IMR-90 (cell line): ENCODE measurements around the gene RDH12. TPM values are rescaled to one million over a fixed set of nuclear protein-coding genes. Genes with fewer than 3 reads are reported as not detected.

Source experiments
- ATAC-seq: fragments of 200-7000 bp; cut with Tn5 transposase; 2 replicates; pipeline ENCODE4 v1.9.1; 2020; ENCODE audit warnings: low read depth, mild to moderate bottlenecking, moderate library complexity
- BruUV-seq: library from RNA; stranded (reverse); fragments of 400-500 nt; replicated peaks from 2 replicates; lab custom pipeline; 2021; lab: Mats Ljungman, UMichigan
- CTCF ChIA-PET: fragments of 300-600 bp; formaldehyde crosslinking; extraction: SDS; loops from one replicate; lab custom pipeline; 2021; ENCODE audit warnings: antibody characterized with exemption; lab: Yijun Ruan, JAX
- POLR2A ChIA-PET: fragments of 300-600 bp; sonication (Branson Sonifier 250); formaldehyde crosslinking; loops from one replicate; lab custom pipeline; 2022; ENCODE audit warnings: antibody characterized with exemption; ENCODE audit not compliant: unreplicated experiment; lab: Charles Lee
- DNase-seq: peaks from one replicate; pipeline ENCODE4 v3.0.0; 2013
- H2AFZ ChIP-seq: replicated peaks from 2 replicates; pipeline ENCODE3; 2013; ENCODE audit warnings: low read length, mild to moderate bottlenecking; ENCODE audit not compliant: poor library complexity
- H2AK5ac ChIP-seq: 2 replicates; pipeline ENCODE4 v1.6.1; 2013; ENCODE audit warnings: low read depth, low read length, inconsistent platforms
- H2AK9ac ChIP-seq: replicated peaks from 2 replicates; pipeline ENCODE3; 2013; ENCODE audit warnings: mild to moderate bottlenecking, low read depth, low read length, moderate library complexity; ENCODE audit not compliant: poor library complexity
- H2BK120ac ChIP-seq: 2 replicates; pipeline ENCODE4 v1.6.1; 2013; ENCODE audit warnings: low read depth, low read length, inconsistent platforms
- H2BK15ac ChIP-seq: 3 replicates; pipeline ENCODE4 v1.6.1; 2013; ENCODE audit warnings: low read depth, low read length, inconsistent platforms
- H2BK20ac ChIP-seq: 2 replicates; pipeline ENCODE4 v1.6.1; 2013; ENCODE audit warnings: low read depth, mild to moderate bottlenecking, inconsistent platforms, low read length, moderate library complexity
- H2BK5ac ChIP-seq: 2 replicates; pipeline ENCODE4 v1.6.1; 2013; ENCODE audit warnings: mild to moderate bottlenecking, low read depth, low read length, inconsistent platforms; ENCODE audit not compliant: poor library complexity, severe bottlenecking
- H3K14ac ChIP-seq: replicated peaks from 2 replicates; pipeline ENCODE4 v1.6.1; 2013; ENCODE audit warnings: low read depth, low read length, inconsistent platforms
- H3K18ac ChIP-seq: 2 replicates; pipeline ENCODE4 v1.6.1; 2013; ENCODE audit warnings: low read depth, low read length, control low read depth
- H3K23ac ChIP-seq: 2 replicates; pipeline ENCODE4 v1.6.1; 2013; ENCODE audit warnings: low read depth, low read length, inconsistent platforms
- H3K27ac ChIP-seq: 2 replicates; pipeline ENCODE4 v1.5.1; 2013; ENCODE audit warnings: mild to moderate bottlenecking, control low read depth, low read length; ENCODE audit not compliant: insufficient read depth
- H3K27me3 ChIP-seq: 2 replicates; pipeline ENCODE4 v1.6.1; 2013; ENCODE audit warnings: low read length; ENCODE audit not compliant: control insufficient read depth, insufficient read depth
- H3K36me3 ChIP-seq: 2 replicates; pipeline ENCODE4 v1.6.1; 2013; ENCODE audit warnings: low read length, mixed read lengths; ENCODE audit not compliant: control insufficient read depth, insufficient read depth
- H3K4ac ChIP-seq: 2 replicates; pipeline ENCODE4 v1.6.1; 2013; ENCODE audit warnings: low read depth, low read length, inconsistent platforms
- H3K4me1 ChIP-seq: 2 replicates; pipeline ENCODE4 v1.6.1; 2013; ENCODE audit warnings: low read length, mixed read lengths; ENCODE audit not compliant: control insufficient read depth, insufficient read depth
- H3K4me2 ChIP-seq: 2 replicates; pipeline ENCODE4 v1.6.1; 2013; ENCODE audit warnings: low read depth, mild to moderate bottlenecking, control low read depth, low read length, moderate library complexity
- H3K4me3 ChIP-seq: 2 replicates; pipeline ENCODE4 v1.5.1; 2013; ENCODE audit warnings: low read depth, mild to moderate bottlenecking, control low read depth, low read length, moderate library complexity; ENCODE audit not compliant: insufficient read depth
- H3K56ac ChIP-seq: 2 replicates; pipeline ENCODE4 v1.6.1; 2013; ENCODE audit warnings: low read length, inconsistent platforms; ENCODE audit not compliant: insufficient read depth; ENCODE audit errors: extremely low read depth
- H3K79me1 ChIP-seq, 2 experiments: 2 replicates each; pipeline ENCODE4 v1.6.1; 2013; ENCODE audit warnings: low read length in 2 of 2, inconsistent platforms in 1 of 2, low read depth in 1 of 2
- H3K9ac ChIP-seq: 2 replicates; pipeline ENCODE4 v1.6.1; 2013; ENCODE audit warnings: low read depth, low read length, control low read depth
- H3K9me1 ChIP-seq: 2 replicates; pipeline ENCODE4 v1.6.1; 2013; ENCODE audit warnings: low read length, inconsistent platforms; ENCODE audit not compliant: insufficient read depth
- H3K9me3 ChIP-seq: 2 replicates; pipeline ENCODE4 v1.6.1; 2013; ENCODE audit warnings: low read length; ENCODE audit not compliant: control insufficient read depth, insufficient read depth
- H4K20me1 ChIP-seq: 2 replicates; pipeline ENCODE4 v1.6.1; 2013; ENCODE audit warnings: low read length, inconsistent platforms; ENCODE audit not compliant: insufficient read depth
- H4K5ac ChIP-seq: 2 replicates; pipeline ENCODE4 v1.6.1; 2013; ENCODE audit warnings: mild to moderate bottlenecking, low read depth, low read length, control low read depth
- H4K8ac ChIP-seq, 2 experiments: 2 replicates each; pipeline ENCODE4 v1.6.1; 2013; ENCODE audit warnings: low read depth in 2 of 2, low read length in 2 of 2, control low read depth in 1 of 2, inconsistent platforms in 1 of 2
- H4K91ac ChIP-seq: 2 replicates; pipeline ENCODE4 v1.6.1; 2013; ENCODE audit warnings: low read depth, low read length, inconsistent platforms; ENCODE audit not compliant: insufficient read depth
- CHD1 ChIP-seq: IDR thresholded peaks from 2 replicates; pipeline ENCODE4 v1.6.1; 2012; ENCODE audit warnings: low read depth, low read length, improper control_type of control experiment
- CTCF ChIP-seq: conservative IDR thresholded peaks from 2 replicates; pipeline ENCODE4 v1.5.1; 2012; ENCODE audit warnings: mild to moderate bottlenecking, low read depth, low read length, improper control_type of control experiment
- MAFK ChIP-seq: IDR thresholded peaks from 2 replicates; pipeline ENCODE4 v1.6.1; 2012; ENCODE audit warnings: low read depth, low read length, improper control_type of control experiment
- MAZ ChIP-seq: IDR thresholded peaks from 2 replicates; pipeline ENCODE4 v1.6.1; 2012; ENCODE audit warnings: low read depth, mild to moderate bottlenecking, low read length, improper control_type of control experiment, moderate library complexity, borderline replicate concordance
- WGBS, 2 experiments: methylation state at CpG; one replicate each; pipeline versions ENCODE4 v1.1.5 to v1.1.7; 2013; ENCODE audit warnings: missing lambda C conversion rate in 2 of 2; ENCODE audit not compliant: insufficient read length in 1 of 2; ENCODE audit errors: extremely low coverage in 2 of 2; 5-methylcytosine and 5-hydroxymethylcytosine counted together
- dilution Hi-C: fragments of 300-500 bp; cut with HindIII; formaldehyde crosslinking; loops from one replicate; pipeline ENCODE4 v1.14.3; 2018; ENCODE audit warnings: low sequenced_read_pairs; ENCODE audit not compliant: unreplicated experiment
- in situ Hi-C: fragments of 300-500 bp; cut with MboI; formaldehyde crosslinking; loops from 3 replicates; pipeline ENCODE4 v1.14.3; 2019; ENCODE audit warnings: low sequenced_read_pairs, inconsistent platforms, mixed read lengths
- intact Hi-C: fragments of 100-400 bp; cut with micrococcal nuclease; formaldehyde crosslinking; loops from 2 replicates; pipeline ENCODE4 v1.10.0; 2022
- microRNA-seq, 2 experiments: library from miRNA; stranded (forward) in 1 of 2; unstranded in 1 of 2; fragments of 10-50 nt in 1 of 2; fragments of <30 nt in 1 of 2; gene quantifications in 1 of 2; microRNA quantifications in 1 of 2; one replicate each; pipeline versions ENCODE3 to v1.1.0; 2013 to 2020; ENCODE audit not compliant: insufficient read depth in 1 of 2, insufficient read length in 1 of 2, unreplicated experiment in 1 of 2
- polyA plus RNA-seq, 3 experiments: library from polyadenylated mRNA; depleted of rRNA; stranded (reverse); fragments of >200 nt; gene quantifications; 2 replicates each; pipeline ENCODE4 v1.2.3, GENCODE V29; 2012; ENCODE audit warnings: low replicate concordance in 1 of 3
- small RNA-seq, 5 experiments: library from RNA; depleted of rRNA; stranded (forward); fragments of <200 nt; gene quantifications; one replicate each; pipeline ENCODE3, GENCODE V24; 2012
- total RNA-seq: library from RNA; depleted of rRNA; stranded (reverse); fragments of >200 nt; gene quantifications from 2 replicates; pipeline ENCODE4 v1.2.3, GENCODE V29; 2012; rRNA removed

Gene RDH12
- total and polyA plus RNA-seq, 2 of the 4 experiments (the other 2 are of a cell fraction) = not detected

GRCh38 chr14:67782090-67782489 lies 80.4 kb downstream of the RDH12 start:
- intact Hi-C loops = no loop called here
- Histone ChIP-seq H3K18ac (no peak overlapping the region), H2BK20ac (no peak overlapping the region), H3K27ac (no peak overlapping the region), H3K23ac (no peak overlapping the region), H3K14ac (no peak overlapping the region), H3K36me3 (peaks cover 52% of the 10 kb centered on the region), H2BK5ac (no peak overlapping the region), H4K20me1 (no peaks in the 10 kb centered on the region), H4K91ac (no peak overlapping the region), H3K4ac (no peak overlapping the region), H2AK9ac (no peak overlapping the region), H3K56ac (no peak overlapping the region), H3K4me2 (no peak overlapping the region), H2BK120ac (no peak overlapping the region), H3K4me1 (no peaks in the 10 kb centered on the region), H3K4me3 (no peak overlapping the region), H3K9me1 (no peaks in the 10 kb centered on the region), H2AK5ac (no peak overlapping the region), H3K79me1 (no peaks in the 10 kb centered on the region), H4K5ac (no peak overlapping the region), H3K9me3 (no peaks in the 10 kb centered on the region), H3K9ac (no peak overlapping the region), H2AFZ (no peak overlapping the region), H4K8ac (no peak overlapping the region), H2BK15ac (no peak overlapping the region), H3K27me3 (no peaks in the 10 kb centered on the region)
- no TSS peak for BruUV-seq
- DNase-seq = no peak
- dilution Hi-C loops = no loop called here
- in situ Hi-C loops = no loop called here
- WGBS, 2 experiments = no CpG with 5 or more reads among the region's 3 CpGs
- ChIA-PET POLR2A (no interaction called here), CTCF (no interaction called here)
- no peak for TF ChIP-seq MAFK
- no peak for TF ChIP-seq MAZ
- no peak for TF ChIP-seq CTCF
- TF ChIP-seq CHD1 = no peak
- ATAC-seq = no peak

Small RNA genes within 50 kb of the gene (microRNA-seq; reads per million reads assigned to microRNA genes)
- gene AL049779.3 (ENCODE audit: insufficient read depth, insufficient read length) (not detected), gene RN7SL369P (ENCODE audit: insufficient read depth, insufficient read length) (not detected), gene RNA5SP386 (ENCODE audit: insufficient read depth, insufficient read length) (not detected)

Small RNA genes within 50 kb of the gene (small RNA-seq; reads per million reads assigned to genes)
- 0 reads per million in 5 experiments for gene AL049779.3
- gene RN7SL369P = 0 reads per million in 5 experiments
- gene RNA5SP386 = 0 reads per million in 5 experiments

Other genes with a start within 250 kb of the RDH12 start
- gene TMEM229B, start 213.2 kb upstream of the RDH12 start, total RNA-seq = under 0.01 TPM in 1 of 2 replicates, not detected in the other
- gene TMEM229B, start 213.2 kb upstream of the RDH12 start, polyA plus RNA-seq (2012; rRNA removed) = 0.06 TPM in 1 of 2 replicates, not detected in the other
- under 0.01 TPM in 2 replicates for gene PLEKHH1, start 168.6 kb upstream of the RDH12 start, total RNA-seq
- gene PLEKHH1, start 168.6 kb upstream of the RDH12 start, polyA plus RNA-seq (2012; rRNA removed) = 0.34 and 0.37 TPM in 2 replicates
- 6.7 and 7.9 TPM in 2 replicates for gene PIGH, start 101.6 kb upstream of the RDH12 start, total RNA-seq
- gene PIGH, start 101.6 kb upstream of the RDH12 start, polyA plus RNA-seq (2012; rRNA removed) = 13.5 and 23.1 TPM in 2 replicates
- 2.2 and 2.5 TPM in 2 replicates for gene ARG2, start 82.0 kb upstream of the RDH12 start, total RNA-seq
- 1.1 and 1.3 TPM in 2 replicates for gene ARG2, start 82.0 kb upstream of the RDH12 start, polyA plus RNA-seq (2012; rRNA removed)
- gene VTI1B, start 27.3 kb upstream of the RDH12 start, total RNA-seq = 69.7 and 90.2 TPM in 2 replicates
- gene VTI1B, start 27.3 kb upstream of the RDH12 start, polyA plus RNA-seq (2012; rRNA removed) = 61.8 and 65.8 TPM in 2 replicates
- 109 and 149 TPM in 2 replicates for gene RDH11, start 6.1 kb upstream of the RDH12 start, total RNA-seq
- 71.6 and 77.3 TPM in 2 replicates for gene RDH11, start 6.1 kb upstream of the RDH12 start, polyA plus RNA-seq (2012; rRNA removed)
- 10.3 and 11.1 TPM in 2 replicates for gene ZFYVE26, start 114.7 kb downstream of the RDH12 start, total RNA-seq
- 6.0 and 6.6 TPM in 2 replicates for gene ZFYVE26, start 114.7 kb downstream of the RDH12 start, polyA plus RNA-seq (2012; rRNA removed)
- 12.2 and 18.8 TPM in 2 replicates for gene RAD51B, start 117.9 kb downstream of the RDH12 start, total RNA-seq
- 4.9 and 5.1 TPM in 2 replicates for gene RAD51B, start 117.9 kb downstream of the RDH12 start, polyA plus RNA-seq (2012; rRNA removed)